OCI-LY3 (cell line): Measurements from ENCODE around the gene CASQ2.
A peak's percentile ranks its signal among the peaks of the same experiment; 100 is the strongest.

Experiments used
- EZH2phosphoT487 ChIP-seq: fragments of 200-600 bp; shearing (Covaris generic); IDR thresholded peaks from 2 replicates; pipeline ENCODE4 v1.6.1; 2018; ENCODE audit warnings: antibody characterized with exemption, mixed run types, low read depth
- TF ChIP-seq, protein P1 (sequence below): fragments of 200-600, 300-600 bp; sonication (generic); IDR thresholded peaks from 2 replicates; pipeline ENCODE4 v1.5.1; 2014; ENCODE audit warnings: antibody characterized with exemption, low read length, low read depth

DNA sequence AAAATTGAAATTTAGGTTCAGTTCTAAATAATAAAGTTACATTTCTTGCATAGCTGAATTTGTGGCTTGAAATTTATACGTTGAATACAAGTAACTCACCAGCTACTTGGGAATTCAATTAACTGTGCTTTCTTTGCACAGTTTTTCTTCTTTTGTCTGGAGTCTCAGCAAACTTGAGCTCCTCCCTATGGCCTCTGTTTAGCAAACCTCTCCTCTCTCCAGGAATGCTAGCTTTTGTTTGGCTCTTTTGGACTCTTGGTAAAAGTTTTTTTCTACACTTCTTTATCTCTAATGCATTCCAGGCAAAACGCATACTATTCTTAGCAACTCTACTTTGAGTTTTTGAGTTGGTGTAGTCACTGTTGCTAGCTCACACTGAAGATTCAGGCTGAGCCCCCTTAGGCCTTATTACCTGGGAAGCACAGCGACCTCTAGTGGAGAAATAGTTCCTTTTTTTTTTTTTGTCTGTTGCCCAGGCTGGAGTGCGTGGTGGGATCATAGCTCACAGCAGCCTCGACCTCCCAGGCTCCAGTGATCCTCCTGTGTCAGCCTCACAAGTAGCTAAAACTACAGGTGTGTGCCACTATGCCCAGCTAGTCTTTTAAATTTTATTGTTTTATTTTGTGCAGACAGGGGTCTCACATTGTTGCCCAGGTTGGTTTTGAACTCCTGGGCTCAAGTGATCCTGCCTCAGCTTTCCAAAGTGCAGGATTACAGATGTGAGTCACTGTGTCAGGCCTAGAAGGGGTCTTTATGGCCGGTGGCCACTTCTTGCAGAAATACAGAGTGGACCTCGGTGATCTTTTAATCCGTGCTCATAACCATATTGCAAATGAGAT lies 61.7 kb downstream of the CASQ2 start:
- no peak for TF ChIP-seq EZH2phosphoT487
- TF ChIP-seq, protein P1, sequence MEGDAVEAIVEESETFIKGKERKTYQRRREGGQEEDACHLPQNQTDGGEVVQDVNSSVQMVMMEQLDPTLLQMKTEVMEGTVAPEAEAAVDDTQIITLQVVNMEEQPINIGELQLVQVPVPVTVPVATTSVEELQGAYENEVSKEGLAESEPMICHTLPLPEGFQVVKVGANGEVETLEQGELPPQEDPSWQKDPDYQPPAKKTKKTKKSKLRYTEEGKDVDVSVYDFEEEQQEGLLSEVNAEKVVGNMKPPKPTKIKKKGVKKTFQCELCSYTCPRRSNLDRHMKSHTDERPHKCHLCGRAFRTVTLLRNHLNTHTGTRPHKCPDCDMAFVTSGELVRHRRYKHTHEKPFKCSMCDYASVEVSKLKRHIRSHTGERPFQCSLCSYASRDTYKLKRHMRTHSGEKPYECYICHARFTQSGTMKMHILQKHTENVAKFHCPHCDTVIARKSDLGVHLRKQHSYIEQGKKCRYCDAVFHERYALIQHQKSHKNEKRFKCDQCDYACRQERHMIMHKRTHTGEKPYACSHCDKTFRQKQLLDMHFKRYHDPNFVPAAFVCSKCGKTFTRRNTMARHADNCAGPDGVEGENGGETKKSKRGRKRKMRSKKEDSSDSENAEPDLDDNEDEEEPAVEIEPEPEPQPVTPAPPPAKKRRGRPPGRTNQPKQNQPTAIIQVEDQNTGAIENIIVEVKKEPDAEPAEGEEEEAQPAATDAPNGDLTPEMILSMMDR: peak; percentile 59
